Liver (tissue), 9 donors: ENCODE measurements around the gene CTNNA1. TPM values are rescaled to one million over a fixed set of nuclear protein-coding genes. Genes with fewer than 3 reads are reported as not detected.

Experiments
- DNase-seq: peaks from one replicate; pipeline ENCODE4 v3.0.0-alpha.2; 2017; ENCODE audit warnings: low spot score
- H3K27ac ChIP-seq, 2 donors: one replicate each; pipeline ENCODE4 v1.7.0; 2013; ENCODE audit warnings: inconsistent platforms in 2 of 2, low read length in 2 of 2, control low read depth in 1 of 2, low read depth in 1 of 2, mild to moderate bottlenecking in 1 of 2
- H3K27me3 ChIP-seq, 4 donors: one replicate each; pipeline versions ENCODE4 v1.6.1 to v1.7.0; 2013; ENCODE audit warnings: low read length in 3 of 4, inconsistent platforms in 1 of 4, mild to moderate bottlenecking in 1 of 4, moderate library complexity in 1 of 4; ENCODE audit not compliant: control insufficient read depth in 4 of 4, insufficient read depth in 4 of 4
- H3K36me3 ChIP-seq, 4 donors: one replicate each; pipeline versions ENCODE4 v1.6.1 to v1.7.0; 2013; ENCODE audit warnings: low read length in 3 of 4, mild to moderate bottlenecking in 3 of 4, low read depth in 1 of 4, moderate library complexity in 1 of 4; ENCODE audit not compliant: control insufficient read depth in 4 of 4, insufficient read depth in 3 of 4
- H3K4me1 ChIP-seq, 4 donors: one replicate each; pipeline versions ENCODE4 v1.6.1 to v1.7.0; 2013; ENCODE audit warnings: low read length in 3 of 4, mild to moderate bottlenecking in 3 of 4, moderate library complexity in 1 of 4; ENCODE audit not compliant: control insufficient read depth in 4 of 4, insufficient read depth in 4 of 4
- H3K4me3 ChIP-seq, 3 donors: one replicate each; pipeline versions ENCODE4 v1.6.1 to v1.7.0; 2013; ENCODE audit warnings: low read length in 3 of 3, control low read depth in 1 of 3, low read depth in 1 of 3, mild to moderate bottlenecking in 1 of 3
- H3K9ac ChIP-seq, 2 donors: one replicate each; pipeline ENCODE4 v1.7.0; 2013; ENCODE audit warnings: low read length in 2 of 2, mild to moderate bottlenecking in 2 of 2, moderate library complexity in 2 of 2, control low read depth in 1 of 2, low read depth in 1 of 2
- H3K9me3 ChIP-seq, 4 donors: one replicate each; pipeline versions ENCODE4 v1.6.1 to v1.7.0; 2013; ENCODE audit warnings: low read length in 3 of 4; ENCODE audit not compliant: control insufficient read depth in 4 of 4
- EGR1 ChIP-seq, 2 donors: IDR thresholded peaks; 2 replicates each; pipeline ENCODE4 v1.6.1; 2016 to 2018; ENCODE audit warnings: antibody characterized with exemption in 2 of 2, low read depth in 2 of 2
- FOXA1 ChIP-seq: IDR thresholded peaks from 2 replicates; pipeline ENCODE4 v1.6.1; 2016; ENCODE audit warnings: antibody characterized with exemption
- FOXA2 ChIP-seq: IDR thresholded peaks from 2 replicates; pipeline ENCODE4 v1.6.1; 2016; ENCODE audit warnings: antibody characterized with exemption
- GABPA ChIP-seq, 2 donors: IDR thresholded peaks in 1 of 2; conservative IDR thresholded peaks in 1 of 2; 2 replicates each; pipeline ENCODE4 v1.6.1; 2016; ENCODE audit warnings: antibody characterized with exemption in 2 of 2, mild to moderate bottlenecking in 1 of 2, moderate library complexity in 1 of 2
- HNF4A ChIP-seq, 2 donors: conservative IDR thresholded peaks; 2 replicates each; pipeline ENCODE4 v1.6.1; 2016; ENCODE audit warnings: antibody characterized with exemption in 2 of 2, mild to moderate bottlenecking in 2 of 2
- HNF4G ChIP-seq: IDR thresholded peaks from 2 replicates; pipeline ENCODE4 v1.6.1; 2016; ENCODE audit warnings: antibody characterized with exemption
- JUND ChIP-seq, 2 donors: IDR thresholded peaks; 2 replicates each; pipeline ENCODE4 v1.6.1; 2016; ENCODE audit warnings: antibody characterized with exemption in 2 of 2
- NR2F2 ChIP-seq: IDR thresholded peaks from 2 replicates; pipeline ENCODE4 v1.6.1; 2016; ENCODE audit warnings: antibody characterized with exemption
- RAD21 ChIP-seq, 2 donors: IDR thresholded peaks; 2 replicates each; pipeline ENCODE4 v1.6.1; 2016; ENCODE audit warnings: antibody characterized with exemption in 2 of 2, mild to moderate bottlenecking in 2 of 2
- RXRA ChIP-seq, 2 donors: IDR thresholded peaks; 2 replicates each; pipeline ENCODE4 v1.6.1; 2017 to 2018; ENCODE audit warnings: antibody characterized with exemption in 2 of 2, mild to moderate bottlenecking in 1 of 2
- SP1 ChIP-seq: IDR thresholded peaks from 2 replicates; pipeline ENCODE4 v1.6.1; 2018; ENCODE audit warnings: antibody characterized with exemption, mild to moderate bottlenecking
- TAF1 ChIP-seq: conservative IDR thresholded peaks from 2 replicates; pipeline ENCODE4 v1.6.1; 2016; ENCODE audit warnings: antibody characterized with exemption, mild to moderate bottlenecking
- YY1 ChIP-seq: IDR thresholded peaks from 2 replicates; pipeline ENCODE4 v1.6.1; 2016; ENCODE audit warnings: antibody characterized with exemption, mild to moderate bottlenecking
- WGBS: extraction: QIAGEN DNeasy Blood & Tissue Kit; methylation state at CpG from one replicate; pipeline ENCODE4 v1.1.7; 2013; 5-methylcytosine and 5-hydroxymethylcytosine counted together
- polyA plus RNA-seq, 2 donors: library from polyadenylated mRNA; stranded (reverse) in 1 of 2; unstranded in 1 of 2; fragments of 200-250 nt in 1 of 2; fragments of >200 nt in 1 of 2; fragmentation: Nextera tagmentation in 1 of 2; extraction: Ambion mirVana in 1 of 2; gene quantifications; one replicate each; pipeline versions ENCODE4 v1.2.1 to v1.2.3, GENCODE V29; 2013 to 2015
- total RNA-seq, 2 donors: library from RNA; depleted of rRNA; stranded (reverse); fragments of >200 nt; gene quantifications; one replicate each; pipeline ENCODE4 v1.2.3, GENCODE V29; 2014
- TF ChIP-seq, protein P1 (sequence below): IDR thresholded peaks from 2 replicates; pipeline ENCODE4 v1.6.1; 2016; ENCODE audit warnings: antibody characterized with exemption, mild to moderate bottlenecking
- TF ChIP-seq, protein P2 (sequence below): IDR thresholded peaks from 2 replicates; pipeline ENCODE4 v1.6.1; 2016; ENCODE audit warnings: antibody characterized with exemption
- TF ChIP-seq, protein P3 (sequence below): IDR thresholded peaks from 2 replicates; pipeline ENCODE4 v1.6.1; 2016; ENCODE audit warnings: antibody characterized with exemption
- TF ChIP-seq, protein P4 (sequence below): IDR thresholded peaks from 2 replicates; pipeline ENCODE4 v1.6.1; 2016; ENCODE audit warnings: antibody characterized with exemption
- TF ChIP-seq, protein P5 (sequence below): fragments of 150-350 bp; IDR thresholded peaks from 2 replicates; pipeline ENCODE4 v1.5.1; 2017; ENCODE audit warnings: improper control_type of control experiment, low read depth, low read length; ENCODE audit not compliant: missing input control
- donor health status: healthy.
- donor health status: healthy.
- donor health status: healthy.
- donor health status: healthy.
- donor health status: healthy.

Gene CTNNA1
- total and polyA plus RNA-seq, 4 donors: 39.9 to 150 (median 103) TPM

DNA sequence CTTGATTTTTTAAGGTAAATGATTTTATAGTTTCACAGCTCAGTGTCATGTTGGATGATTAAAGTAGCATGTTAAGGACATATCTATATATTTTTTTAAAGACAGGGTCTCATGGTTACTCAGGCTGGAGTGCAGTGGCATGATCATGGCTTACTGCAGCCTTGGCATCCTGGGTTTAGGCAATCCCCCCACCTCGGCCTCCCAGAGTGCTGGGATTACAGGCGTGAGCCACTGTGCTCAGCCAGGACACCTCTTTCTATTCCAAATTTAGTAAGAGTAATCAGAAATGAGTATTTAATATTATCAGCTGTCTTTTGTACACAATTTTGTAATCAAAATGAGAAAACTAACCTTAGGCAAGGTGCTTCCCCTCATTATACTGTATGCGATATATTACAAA lies 160.5 kb downstream of the CTNNA1 start:
- Histone ChIP-seq H3K4me1 (no peaks in the 10 kb centered on the region), H3K27ac (no peak overlapping the region), H3K4me3 (no peak overlapping the region), H3K9me3 (no peaks in the 10 kb centered on the region), H3K27me3 (no peaks in the 10 kb centered on the region), H3K36me3 (peaks cover 0 to 6% (median 5%) of the 10 kb centered on the region in 4 donors), H3K9ac (no peak overlapping the region)
- DNase-seq: no peak
- WGBS: 97% methylated on average over 3 of the region's 3 CpGs
- TF ChIP-seq RXRA (IDR thresholded peaks at IDR 0.05): no peak
- TF ChIP-seq HNF4G: no peak
- TF ChIP-seq, protein P1, sequence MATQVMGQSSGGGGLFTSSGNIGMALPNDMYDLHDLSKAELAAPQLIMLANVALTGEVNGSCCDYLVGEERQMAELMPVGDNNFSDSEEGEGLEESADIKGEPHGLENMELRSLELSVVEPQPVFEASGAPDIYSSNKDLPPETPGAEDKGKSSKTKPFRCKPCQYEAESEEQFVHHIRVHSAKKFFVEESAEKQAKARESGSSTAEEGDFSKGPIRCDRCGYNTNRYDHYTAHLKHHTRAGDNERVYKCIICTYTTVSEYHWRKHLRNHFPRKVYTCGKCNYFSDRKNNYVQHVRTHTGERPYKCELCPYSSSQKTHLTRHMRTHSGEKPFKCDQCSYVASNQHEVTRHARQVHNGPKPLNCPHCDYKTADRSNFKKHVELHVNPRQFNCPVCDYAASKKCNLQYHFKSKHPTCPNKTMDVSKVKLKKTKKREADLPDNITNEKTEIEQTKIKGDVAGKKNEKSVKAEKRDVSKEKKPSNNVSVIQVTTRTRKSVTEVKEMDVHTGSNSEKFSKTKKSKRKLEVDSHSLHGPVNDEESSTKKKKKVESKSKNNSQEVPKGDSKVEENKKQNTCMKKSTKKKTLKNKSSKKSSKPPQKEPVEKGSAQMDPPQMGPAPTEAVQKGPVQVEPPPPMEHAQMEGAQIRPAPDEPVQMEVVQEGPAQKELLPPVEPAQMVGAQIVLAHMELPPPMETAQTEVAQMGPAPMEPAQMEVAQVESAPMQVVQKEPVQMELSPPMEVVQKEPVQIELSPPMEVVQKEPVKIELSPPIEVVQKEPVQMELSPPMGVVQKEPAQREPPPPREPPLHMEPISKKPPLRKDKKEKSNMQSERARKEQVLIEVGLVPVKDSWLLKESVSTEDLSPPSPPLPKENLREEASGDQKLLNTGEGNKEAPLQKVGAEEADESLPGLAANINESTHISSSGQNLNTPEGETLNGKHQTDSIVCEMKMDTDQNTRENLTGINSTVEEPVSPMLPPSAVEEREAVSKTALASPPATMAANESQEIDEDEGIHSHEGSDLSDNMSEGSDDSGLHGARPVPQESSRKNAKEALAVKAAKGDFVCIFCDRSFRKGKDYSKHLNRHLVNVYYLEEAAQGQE: no peak
- no peak for TF ChIP-seq EGR1 (IDR thresholded peaks at IDR 0.05; ENCODE audit: low read depth in 2 of 2)
- TF ChIP-seq, protein P2, sequence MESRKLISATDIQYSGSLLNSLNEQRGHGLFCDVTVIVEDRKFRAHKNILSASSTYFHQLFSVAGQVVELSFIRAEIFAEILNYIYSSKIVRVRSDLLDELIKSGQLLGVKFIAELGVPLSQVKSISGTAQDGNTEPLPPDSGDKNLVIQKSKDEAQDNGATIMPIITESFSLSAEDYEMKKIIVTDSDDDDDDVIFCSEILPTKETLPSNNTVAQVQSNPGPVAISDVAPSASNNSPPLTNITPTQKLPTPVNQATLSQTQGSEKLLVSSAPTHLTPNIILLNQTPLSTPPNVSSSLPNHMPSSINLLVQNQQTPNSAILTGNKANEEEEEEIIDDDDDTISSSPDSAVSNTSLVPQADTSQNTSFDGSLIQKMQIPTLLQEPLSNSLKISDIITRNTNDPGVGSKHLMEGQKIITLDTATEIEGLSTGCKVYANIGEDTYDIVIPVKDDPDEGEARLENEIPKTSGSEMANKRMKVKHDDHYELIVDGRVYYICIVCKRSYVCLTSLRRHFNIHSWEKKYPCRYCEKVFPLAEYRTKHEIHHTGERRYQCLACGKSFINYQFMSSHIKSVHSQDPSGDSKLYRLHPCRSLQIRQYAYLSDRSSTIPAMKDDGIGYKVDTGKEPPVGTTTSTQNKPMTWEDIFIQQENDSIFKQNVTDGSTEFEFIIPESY: no peak
- TF ChIP-seq TAF1: no peak
- TF ChIP-seq, protein P3, sequence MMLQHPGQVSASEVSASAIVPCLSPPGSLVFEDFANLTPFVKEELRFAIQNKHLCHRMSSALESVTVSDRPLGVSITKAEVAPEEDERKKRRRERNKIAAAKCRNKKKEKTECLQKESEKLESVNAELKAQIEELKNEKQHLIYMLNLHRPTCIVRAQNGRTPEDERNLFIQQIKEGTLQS: no peak
- TF ChIP-seq, protein P4, sequence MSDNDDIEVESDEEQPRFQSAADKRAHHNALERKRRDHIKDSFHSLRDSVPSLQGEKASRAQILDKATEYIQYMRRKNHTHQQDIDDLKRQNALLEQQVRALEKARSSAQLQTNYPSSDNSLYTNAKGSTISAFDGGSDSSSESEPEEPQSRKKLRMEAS: no peak
- no peak for TF ChIP-seq HNF4A (conservative IDR thresholded peaks at IDR 0.05)
- TF ChIP-seq JUND (IDR thresholded peaks at IDR 0.05): no peak
- no peak for TF ChIP-seq NR2F2
- TF ChIP-seq RAD21 (IDR thresholded peaks at IDR 0.05): no peak
- TF ChIP-seq GABPA (IDR thresholded peaks at IDR 0.05 in 1 of 2, conservative IDR thresholded peaks at IDR 0.05 in 1 of 2): no peak
- no peak for TF ChIP-seq FOXA1
- no peak for TF ChIP-seq SP1
- no peak for TF ChIP-seq YY1
- TF ChIP-seq, protein P5, sequence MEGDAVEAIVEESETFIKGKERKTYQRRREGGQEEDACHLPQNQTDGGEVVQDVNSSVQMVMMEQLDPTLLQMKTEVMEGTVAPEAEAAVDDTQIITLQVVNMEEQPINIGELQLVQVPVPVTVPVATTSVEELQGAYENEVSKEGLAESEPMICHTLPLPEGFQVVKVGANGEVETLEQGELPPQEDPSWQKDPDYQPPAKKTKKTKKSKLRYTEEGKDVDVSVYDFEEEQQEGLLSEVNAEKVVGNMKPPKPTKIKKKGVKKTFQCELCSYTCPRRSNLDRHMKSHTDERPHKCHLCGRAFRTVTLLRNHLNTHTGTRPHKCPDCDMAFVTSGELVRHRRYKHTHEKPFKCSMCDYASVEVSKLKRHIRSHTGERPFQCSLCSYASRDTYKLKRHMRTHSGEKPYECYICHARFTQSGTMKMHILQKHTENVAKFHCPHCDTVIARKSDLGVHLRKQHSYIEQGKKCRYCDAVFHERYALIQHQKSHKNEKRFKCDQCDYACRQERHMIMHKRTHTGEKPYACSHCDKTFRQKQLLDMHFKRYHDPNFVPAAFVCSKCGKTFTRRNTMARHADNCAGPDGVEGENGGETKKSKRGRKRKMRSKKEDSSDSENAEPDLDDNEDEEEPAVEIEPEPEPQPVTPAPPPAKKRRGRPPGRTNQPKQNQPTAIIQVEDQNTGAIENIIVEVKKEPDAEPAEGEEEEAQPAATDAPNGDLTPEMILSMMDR: no peak
- no peak for TF ChIP-seq FOXA2
